HG03095 (cell line): ENCODE results near the gene ERAL1.
"Not testable (repeated sequence)": the region's sequence is repeated elsewhere in the genome, so short reads cannot be mapped to it uniquely, and the experiment has no call there.

Experiments
- ATAC-seq: cut with Tn5 transposase; IDR thresholded peaks from one replicate; pipeline ENCODE4 v1.9.1; 2021; ENCODE audit warnings: moderate library complexity; ENCODE audit not compliant: unreplicated experiment

ERAL1 gene

DNA sequence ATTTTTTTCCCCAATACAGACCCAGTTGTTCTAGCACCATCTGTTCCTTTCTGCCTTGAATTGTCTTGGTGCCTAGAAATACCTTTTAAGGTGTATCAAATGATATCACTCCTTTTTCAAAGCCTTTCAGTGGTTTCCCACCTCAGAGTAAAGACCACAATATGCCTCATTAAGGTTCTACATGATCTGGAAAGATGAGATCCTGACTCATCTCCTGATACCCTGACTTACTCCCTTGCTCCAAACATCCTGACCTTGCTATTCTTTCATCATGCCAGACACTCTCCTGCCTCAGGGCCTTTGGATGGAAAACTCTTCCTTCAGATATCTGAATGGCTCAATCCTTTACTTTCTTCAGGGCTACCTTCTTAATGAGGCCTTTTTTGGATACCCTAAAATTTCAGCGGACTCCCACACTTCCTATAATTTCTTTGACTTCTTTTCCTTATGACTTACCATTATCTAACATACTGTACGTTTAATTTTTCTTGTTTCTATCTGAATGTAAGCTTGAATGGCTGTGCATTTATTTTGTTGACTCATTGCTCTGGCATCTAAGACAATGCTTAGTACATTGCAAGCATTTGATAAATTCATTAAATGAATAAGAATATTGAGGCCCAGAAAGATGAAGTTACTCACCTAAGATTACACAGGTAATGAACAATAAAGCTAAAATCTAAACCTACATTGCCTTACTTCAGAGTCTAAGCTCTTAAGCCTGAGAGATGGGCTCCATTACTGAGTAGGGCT lies 23.5 kb downstream of the ERAL1 start:
- no peak for ATAC-seq

DNA sequence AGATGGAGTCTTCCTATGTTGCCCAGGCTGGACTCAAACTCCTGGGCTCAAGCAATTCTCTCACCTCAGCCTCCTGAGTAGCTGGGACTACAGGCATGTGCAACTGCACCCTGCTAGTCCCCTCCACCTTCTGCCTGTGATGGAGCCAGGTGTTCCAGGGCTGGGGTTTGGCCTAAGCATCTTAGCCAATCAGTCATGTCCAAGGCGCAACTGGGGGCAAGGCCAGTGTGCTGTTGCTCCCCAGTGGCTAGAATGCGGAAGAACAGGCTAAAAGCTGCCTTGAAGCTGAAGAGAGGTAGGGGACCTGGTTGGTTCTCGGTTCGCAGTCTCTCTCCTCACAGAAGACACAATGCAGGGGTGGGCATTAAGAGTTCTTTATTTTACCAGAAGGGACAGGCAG lies 24.2 kb downstream of the ERAL1 start:
- no peak for ATAC-seq

- no peak for ATAC-seq
Observed at GRCh38 chr17:28879886-28880571, 25.2 kb downstream of the ERAL1 start.

- ATAC-seq: no peak
Observed at GRCh38 chr17:28880572-28880945, 25.7 kb downstream of the ERAL1 start.

GRCh38 chr17:28881533-28882056 lies 26.8 kb downstream of the ERAL1 start:
- ATAC-seq: no peak

- ATAC-seq: no peak
Observed at GRCh38 chr17:28882154-28882895, 27.5 kb downstream of the ERAL1 start.

GRCh38 chr17:28883967-28884702 lies 29.3 kb downstream of the ERAL1 start:
- ATAC-seq: no peak

DNA sequence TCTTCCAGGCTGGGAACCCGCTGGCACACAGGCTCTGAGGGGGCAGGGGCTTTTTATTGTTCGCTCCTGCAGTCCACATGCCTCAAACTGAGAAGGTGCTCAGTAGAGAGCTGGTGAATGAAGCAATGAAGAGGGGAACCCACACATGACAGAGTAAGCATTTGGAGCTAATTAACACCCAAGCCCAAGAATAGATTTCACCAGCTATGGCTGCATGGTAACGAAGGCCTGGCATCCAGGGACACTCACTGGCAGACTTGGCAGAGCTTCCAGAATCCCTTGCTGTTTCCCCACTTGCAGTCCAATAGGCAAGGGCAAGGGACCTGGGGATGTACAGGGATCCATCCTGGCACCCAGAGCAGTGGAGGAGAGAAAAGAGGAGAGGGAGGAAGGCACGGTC lies 30.5 kb downstream of the ERAL1 start:
- ATAC-seq: no peak

GRCh38 chr17:28885951-28886350 lies 31.1 kb downstream of the ERAL1 start:
- no peak for ATAC-seq

GRCh38 chr17:28887871-28888471 lies 33.2 kb downstream of the ERAL1 start:
- ATAC-seq: no peak

GRCh38 chr17:28888832-28889231 lies 34.0 kb downstream of the ERAL1 start:
- no peak for ATAC-seq

- ATAC-seq: no peak
Observed at GRCh38 chr17:28889996-28890395, 35.2 kb downstream of the ERAL1 start.

- no peak for ATAC-seq
Observed at GRCh38 chr17:28891201-28891600, 36.4 kb downstream of the ERAL1 start.

DNA sequence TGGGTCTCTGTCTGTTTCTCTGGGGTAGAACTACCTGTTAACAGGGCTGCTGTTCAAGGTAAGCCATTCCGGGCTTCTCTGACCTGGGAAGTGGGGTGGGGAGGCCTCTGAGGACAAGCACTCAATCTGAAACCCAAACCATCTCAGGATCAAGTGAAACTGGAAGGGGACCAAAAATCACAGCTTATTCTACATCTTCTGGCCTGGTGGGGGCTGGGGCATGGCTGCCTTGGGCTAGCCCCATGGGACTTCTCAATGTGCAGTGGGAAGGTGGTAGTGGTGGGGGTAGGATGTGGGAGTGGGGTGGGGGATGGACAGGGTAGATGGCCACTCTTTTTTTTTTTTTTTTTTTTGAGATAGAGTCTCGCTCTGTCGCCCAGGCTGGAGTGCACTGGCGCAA lies 37.2 kb downstream of the ERAL1 start:
- no peak for ATAC-seq

GRCh38 chr17:28893248-28894183 lies 38.7 kb downstream of the ERAL1 start:
- not testable (repeated sequence) for ATAC-seq

DNA sequence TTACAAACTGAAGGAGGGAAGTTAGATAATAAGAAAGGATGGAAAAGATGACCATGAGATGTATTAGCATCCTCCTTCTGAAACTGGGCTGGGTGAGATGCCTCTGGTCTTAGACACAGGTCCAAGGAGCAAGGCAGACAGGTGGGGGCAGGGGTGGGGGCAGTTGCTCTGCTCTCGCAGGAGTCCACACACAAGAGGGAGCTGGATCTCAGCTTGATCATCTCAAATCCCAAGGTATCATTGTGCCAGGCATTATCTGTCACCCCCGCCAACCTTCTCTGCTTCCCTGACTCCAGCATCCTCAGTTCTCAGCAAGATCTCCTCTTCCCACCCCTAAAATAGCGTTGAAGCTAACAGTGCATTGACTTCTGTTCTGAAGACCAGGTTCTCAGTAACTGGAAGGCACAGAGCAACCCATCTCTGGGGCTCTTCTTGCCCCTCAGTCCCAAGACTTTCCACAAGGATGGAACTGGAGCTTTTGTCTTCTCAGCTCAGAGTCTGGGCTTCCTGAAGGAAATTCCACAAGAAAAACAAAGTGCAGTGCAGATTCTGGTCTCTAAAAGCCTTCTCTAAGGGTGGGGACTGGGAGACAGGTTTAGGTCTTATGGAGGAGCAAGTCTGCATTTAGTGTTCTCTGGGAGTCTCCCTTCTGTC lies 41.1 kb downstream of the ERAL1 start:
- ATAC-seq: no peak

DNA sequence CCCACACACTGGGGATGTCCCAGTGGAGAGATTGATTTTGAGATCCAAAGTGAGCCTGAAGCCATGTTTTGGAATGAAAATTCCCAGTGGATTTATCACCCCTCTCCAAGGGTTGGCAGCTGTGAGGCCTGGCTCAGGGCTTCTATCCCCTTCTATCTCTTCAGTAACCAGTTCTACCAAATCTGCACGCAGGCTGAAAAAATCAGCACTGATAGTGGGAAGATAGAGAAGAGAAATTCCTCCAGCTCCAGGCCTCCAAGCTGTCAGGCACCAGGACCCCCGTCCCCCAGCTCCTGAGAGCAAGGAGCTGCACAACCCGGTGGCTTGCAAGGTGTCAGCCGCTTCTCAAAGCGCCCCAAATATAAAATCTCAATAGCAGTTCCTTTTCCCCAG lies 41.7 kb downstream of the ERAL1 start:
- no peak for ATAC-seq

DNA sequence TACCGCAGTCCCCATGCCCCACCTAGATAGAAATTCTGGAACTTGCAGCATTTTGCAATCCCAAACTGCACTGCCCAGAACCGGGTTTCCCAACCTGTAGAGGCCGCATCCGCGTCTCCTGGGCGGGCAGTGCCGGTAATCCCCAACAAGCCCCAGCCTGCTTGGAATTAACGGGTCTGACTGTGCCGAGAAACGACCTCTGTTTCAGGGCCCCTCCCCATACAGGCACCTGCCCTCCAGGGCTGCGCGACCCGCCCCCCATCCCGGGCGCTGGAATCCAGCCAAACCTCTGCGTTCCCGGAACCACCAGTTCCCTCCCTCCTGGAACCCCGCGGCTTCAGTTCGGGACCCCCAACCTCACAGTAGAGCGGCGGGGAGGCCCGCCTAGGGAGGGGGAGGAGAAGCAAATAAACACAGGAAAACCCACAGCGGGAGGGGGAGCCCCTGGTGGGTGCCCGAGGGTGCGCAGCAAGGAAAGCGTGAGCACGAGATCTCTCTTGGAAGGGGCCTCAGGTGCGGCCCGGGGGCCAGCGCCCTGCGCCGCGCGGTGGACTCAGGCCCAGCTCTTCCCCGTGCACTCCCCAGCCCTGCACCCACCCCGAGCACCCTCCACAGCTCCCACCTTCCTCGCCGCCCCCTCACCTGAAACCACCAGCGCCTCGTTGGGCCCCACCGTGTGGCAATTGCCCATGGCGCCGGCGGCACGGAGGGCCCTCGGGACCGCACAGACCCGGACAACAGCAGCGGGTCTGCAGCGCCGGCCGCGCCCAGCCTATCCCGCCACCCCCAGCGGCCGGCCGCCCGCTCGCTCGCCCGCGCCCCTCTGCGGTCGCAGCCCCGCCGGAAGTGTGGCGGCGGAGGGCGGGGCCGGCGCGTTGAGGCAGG lies 42.3 kb downstream of the ERAL1 start, which contains the start of gene FLOT2:
TSS of gene FLOT2 (minus strand) at position 850 of the 885 bp plus-strand sequence. CDS start at position 691, 159 bp downstream.
- ATAC-seq: peak; percentile 33
